Measurements from ENCODE around the gene MPO.
A peak's percentile ranks its signal among the peaks of the same experiment; 100 is the strongest.

Gene MPO

GRCh38 chr17:58325976-58326468, 45.3 kb upstream of the MPO start:
- H4K8ac ChIP-seq (ENCODE audit: low read depth, low read length) = no peak overlapping the region
- H3K4me1 ChIP-seq (ENCODE audit: control insufficient read depth in 2 of 2, insufficient read depth in 1 of 2, low read depth in 1 of 2, low read length in 2 of 2) = peaks cover 13 to 36% of the 10 kb centered on the region in 2 donors
- H2BK5ac ChIP-seq (ENCODE audit: low read length) = no peak overlapping the region
- H3K18ac ChIP-seq (ENCODE audit: low read length) = no peak overlapping the region
- peak overlapping the region in 1 of 2 donors; percentile 12 for H3K4me3 ChIP-seq (ENCODE audit: low read length in 2 of 2)
- no peak overlapping the region for H3K23ac ChIP-seq (ENCODE audit: low read depth, low read length, poor library complexity)
- peak overlapping the region; percentile 4 for H2BK12ac ChIP-seq (ENCODE audit: low read length)
- H3K4ac ChIP-seq (ENCODE audit: low read length) = no peak overlapping the region
- no peak overlapping the region for H3K9ac ChIP-seq (ENCODE audit: low read depth, low read length, poor library complexity)
- peaks cover 0 to 6% of the 10 kb centered on the region in 2 donors for H3K36me3 ChIP-seq (replicated peaks in 1 of 2; ENCODE audit: control insufficient read depth in 2 of 2, insufficient read depth in 2 of 2, low read length in 2 of 2)
- H3K27me3 ChIP-seq (ENCODE audit: control insufficient read depth in 3 of 3, insufficient read depth in 3 of 3, low read depth in 1 of 3, low read length in 3 of 3) = peaks cover 0 to 29% (median 0%) of the 10 kb centered on the region in 3 experiments
- H3K27ac ChIP-seq (replicated peaks; ENCODE audit: low read length) = no peak overlapping the region
- no CpG with 5 or more reads among the region's 11 CpGs for WGBS, 2 donors (ENCODE audit: extremely low coverage in 2 of 2, insufficient read length in 2 of 2, insufficient replicate concordance in 1 of 2)
- no peak overlapping the region for H2BK15ac ChIP-seq (ENCODE audit: low read length)
- H2AK5ac ChIP-seq (ENCODE audit: low read depth, low read length) = peak overlapping the region; percentile 79
- H3K9me3 ChIP-seq (replicated peaks in 1 of 2; ENCODE audit: control insufficient read depth in 2 of 2, insufficient read depth in 1 of 2, low read depth in 1 of 2, low read length in 2 of 2) = no peaks in the 10 kb centered on the region
- H3K14ac ChIP-seq (ENCODE audit: low read length) = no peak overlapping the region
- no peak overlapping the region for H3K4me2 ChIP-seq (ENCODE audit: insufficient read depth, low read length, poor library complexity, severe bottlenecking)
- DNase-seq (ENCODE audit: low spot score) = no peak
- H2BK120ac ChIP-seq (ENCODE audit: low read depth, low read length) = no peak overlapping the region
- H2AFZ ChIP-seq (ENCODE audit: low read length) = no peak overlapping the region
- no peak overlapping the region for H4K91ac ChIP-seq (ENCODE audit: low read depth, low read length, poor library complexity)
- H3K79me1 ChIP-seq (ENCODE audit: low read depth, low read length) = peaks cover 6% of the 10 kb centered on the region

GRCh38 chr17:58325289-58325726, 44.6 kb upstream of the MPO start:
- peak overlapping the region; percentile 99 for H3K18ac ChIP-seq (ENCODE audit: low read length)
- H3K79me1 ChIP-seq (ENCODE audit: low read depth, low read length) = peaks cover 6% of the 10 kb centered on the region
- peaks cover 13 to 35% of the 10 kb centered on the region in 2 donors for H3K4me1 ChIP-seq (ENCODE audit: control insufficient read depth in 2 of 2, insufficient read depth in 1 of 2, low read depth in 1 of 2, low read length in 2 of 2)
- H3K9me3 ChIP-seq (replicated peaks in 1 of 2; ENCODE audit: control insufficient read depth in 2 of 2, insufficient read depth in 1 of 2, low read depth in 1 of 2, low read length in 2 of 2) = no peaks in the 10 kb centered on the region
- no peak overlapping the region for H3K27ac ChIP-seq (replicated peaks; ENCODE audit: low read length)
- no peak overlapping the region for H4K91ac ChIP-seq (ENCODE audit: low read depth, low read length, poor library complexity)
- no peak overlapping the region for H2BK15ac ChIP-seq (ENCODE audit: low read length)
- H2BK5ac ChIP-seq (ENCODE audit: low read length) = peak overlapping the region; percentile 85
- peak overlapping the region; percentile 61 for H3K23ac ChIP-seq (ENCODE audit: low read depth, low read length, poor library complexity)
- H2BK12ac ChIP-seq (ENCODE audit: low read length) = peak overlapping the region; percentile 47
- no CpG with 5 or more reads among the region's 11 CpGs for WGBS, 2 donors (ENCODE audit: extremely low coverage in 2 of 2, insufficient read length in 2 of 2, insufficient replicate concordance in 1 of 2)
- peaks cover 0 to 29% (median 0%) of the 10 kb centered on the region in 3 experiments for H3K27me3 ChIP-seq (ENCODE audit: control insufficient read depth in 3 of 3, insufficient read depth in 3 of 3, low read depth in 1 of 3, low read length in 3 of 3)
- peak overlapping the region; percentile 79 for H2AK5ac ChIP-seq (ENCODE audit: low read depth, low read length)
- H3K4me2 ChIP-seq (ENCODE audit: insufficient read depth, low read length, poor library complexity, severe bottlenecking) = no peak overlapping the region
- DNase-seq (ENCODE audit: low spot score) = no peak
- no peak overlapping the region for H2AFZ ChIP-seq (ENCODE audit: low read length)
- no peak overlapping the region for H4K8ac ChIP-seq (ENCODE audit: low read depth, low read length)
- peak overlapping the region; percentile 32 for H3K4ac ChIP-seq (ENCODE audit: low read length)
- peak overlapping the region; percentile 12 for H3K9ac ChIP-seq (ENCODE audit: low read depth, low read length, poor library complexity)
- H3K14ac ChIP-seq (ENCODE audit: low read length) = no peak overlapping the region
- no peak overlapping the region for H2BK120ac ChIP-seq (ENCODE audit: low read depth, low read length)
- H3K4me3 ChIP-seq (ENCODE audit: low read length in 2 of 2) = no peak overlapping the region
- H3K36me3 ChIP-seq (replicated peaks in 1 of 2; ENCODE audit: control insufficient read depth in 2 of 2, insufficient read depth in 2 of 2, low read length in 2 of 2) = peaks cover 0 to 6% of the 10 kb centered on the region in 2 donors

GRCh38 chr17:58324409-58325288, 43.9 kb upstream of the MPO start:
- peak overlapping the region; percentile 92 for H3K23ac ChIP-seq (ENCODE audit: low read depth, low read length, poor library complexity)
- H3K4ac ChIP-seq (ENCODE audit: low read length) = peak overlapping the region; percentile 94
- WGBS, 2 donors (ENCODE audit: extremely low coverage in 2 of 2, insufficient read length in 2 of 2, insufficient replicate concordance in 1 of 2) = no CpG with 5 or more reads among the region's 66 CpGs
- no peaks in the 10 kb centered on the region for H3K9me3 ChIP-seq (replicated peaks in 1 of 2; ENCODE audit: control insufficient read depth in 2 of 2, insufficient read depth in 1 of 2, low read depth in 1 of 2, low read length in 2 of 2)
- H2AK5ac ChIP-seq (ENCODE audit: low read depth, low read length) = peak overlapping the region; percentile 79
- peak overlapping the region; percentile 94 for H3K14ac ChIP-seq (ENCODE audit: low read length)
- H2AFZ ChIP-seq (ENCODE audit: low read length) = peak overlapping the region; percentile 67
- DNase-seq (ENCODE audit: low spot score) = no peak
- peaks cover 13 to 35% of the 10 kb centered on the region in 2 donors for H3K4me1 ChIP-seq (ENCODE audit: control insufficient read depth in 2 of 2, insufficient read depth in 1 of 2, low read depth in 1 of 2, low read length in 2 of 2)
- H2BK12ac ChIP-seq (ENCODE audit: low read length) = peak overlapping the region; percentile 47
- H3K4me2 ChIP-seq (ENCODE audit: insufficient read depth, low read length, poor library complexity, severe bottlenecking) = peak overlapping the region; percentile 93
- H3K4me3 ChIP-seq (ENCODE audit: low read length in 2 of 2) = peak overlapping the region in 1 of 2 donors; percentile 84
- H2BK5ac ChIP-seq (ENCODE audit: low read length) = peak overlapping the region; percentile 85
- H3K27ac ChIP-seq (replicated peaks; ENCODE audit: low read length) = no peak overlapping the region
- peak overlapping the region; percentile 93 for H4K8ac ChIP-seq (ENCODE audit: low read depth, low read length)
- H3K18ac ChIP-seq (ENCODE audit: low read length) = peak overlapping the region; percentile 99
- H3K79me1 ChIP-seq (ENCODE audit: low read depth, low read length) = peaks cover 6% of the 10 kb centered on the region
- peaks cover 0 to 8% of the 10 kb centered on the region in 2 donors for H3K36me3 ChIP-seq (replicated peaks in 1 of 2; ENCODE audit: control insufficient read depth in 2 of 2, insufficient read depth in 2 of 2, low read length in 2 of 2)
- H3K9ac ChIP-seq (ENCODE audit: low read depth, low read length, poor library complexity) = peak overlapping the region; percentile 85
- H2BK120ac ChIP-seq (ENCODE audit: low read depth, low read length) = peak overlapping the region; percentile 85
- H2BK15ac ChIP-seq (ENCODE audit: low read length) = peak overlapping the region; percentile 97
- peaks cover 0 to 29% (median 0%) of the 10 kb centered on the region in 3 experiments for H3K27me3 ChIP-seq (ENCODE audit: control insufficient read depth in 3 of 3, insufficient read depth in 3 of 3, low read depth in 1 of 3, low read length in 3 of 3)
- peak overlapping the region; percentile 34 for H4K91ac ChIP-seq (ENCODE audit: low read depth, low read length, poor library complexity)

GRCh38 chr17:58324056-58324408, 43.3 kb upstream of the MPO start:
- DNase-seq (ENCODE audit: low spot score) = no peak
- H3K23ac ChIP-seq (ENCODE audit: low read depth, low read length, poor library complexity) = no peak overlapping the region
- peak overlapping the region; percentile 34 for H4K91ac ChIP-seq (ENCODE audit: low read depth, low read length, poor library complexity)
- H3K18ac ChIP-seq (ENCODE audit: low read length) = peak overlapping the region; percentile 99
- no peak overlapping the region for H2BK120ac ChIP-seq (ENCODE audit: low read depth, low read length)
- WGBS, 2 donors (ENCODE audit: extremely low coverage in 2 of 2, insufficient read length in 2 of 2, insufficient replicate concordance in 1 of 2) = no CpG with 5 or more reads among the region's 13 CpGs
- no peak overlapping the region for H3K14ac ChIP-seq (ENCODE audit: low read length)
- peak overlapping the region; percentile 53 for H2AK5ac ChIP-seq (ENCODE audit: low read depth, low read length)
- H2BK5ac ChIP-seq (ENCODE audit: low read length) = peak overlapping the region; percentile 85
- no peaks in the 10 kb centered on the region for H3K9me3 ChIP-seq (replicated peaks in 1 of 2; ENCODE audit: control insufficient read depth in 2 of 2, insufficient read depth in 1 of 2, low read depth in 1 of 2, low read length in 2 of 2)
- H3K4ac ChIP-seq (ENCODE audit: low read length) = no peak overlapping the region
- peak overlapping the region; percentile 76 for H2BK15ac ChIP-seq (ENCODE audit: low read length)
- peaks cover 10 to 31% of the 10 kb centered on the region in 2 donors for H3K4me1 ChIP-seq (ENCODE audit: control insufficient read depth in 2 of 2, insufficient read depth in 1 of 2, low read depth in 1 of 2, low read length in 2 of 2)
- H2AFZ ChIP-seq (ENCODE audit: low read length) = peak overlapping the region; percentile 67
- H3K4me2 ChIP-seq (ENCODE audit: insufficient read depth, low read length, poor library complexity, severe bottlenecking) = peak overlapping the region; percentile 93
- no peak overlapping the region for H3K27ac ChIP-seq (replicated peaks; ENCODE audit: low read length)
- peak overlapping the region; percentile 74 for H3K9ac ChIP-seq (ENCODE audit: low read depth, low read length, poor library complexity)
- no peak overlapping the region for H4K8ac ChIP-seq (ENCODE audit: low read depth, low read length)
- H3K27me3 ChIP-seq (ENCODE audit: control insufficient read depth in 3 of 3, insufficient read depth in 3 of 3, low read depth in 1 of 3, low read length in 3 of 3) = peaks cover 0 to 29% (median 0%) of the 10 kb centered on the region in 3 experiments
- H2BK12ac ChIP-seq (ENCODE audit: low read length) = no peak overlapping the region
- peak overlapping the region in 1 of 2 donors; percentile 84 for H3K4me3 ChIP-seq (ENCODE audit: low read length in 2 of 2)
- peaks cover 6% of the 10 kb centered on the region for H3K79me1 ChIP-seq (ENCODE audit: low read depth, low read length)
- H3K36me3 ChIP-seq (replicated peaks in 1 of 2; ENCODE audit: control insufficient read depth in 2 of 2, insufficient read depth in 2 of 2, low read length in 2 of 2) = peaks cover 0 to 8% of the 10 kb centered on the region in 2 donors

All from neuronal stem cell (in vitro differentiated cells).